Heart left ventricle (tissue), 16 donors: ENCODE results near the gene ITGAV. TPM values are rescaled to one million over a fixed set of nuclear protein-coding genes. Genes with fewer than 3 reads are reported as not detected.

Experiments used
- ATAC-seq, 4 donors: fragments of 200-7000 bp; cut with Tn5 transposase; one replicate each; pipeline ENCODE4 v1.9.1; 2020 to 2022; ENCODE audit warnings: moderate library complexity in 4 of 4, mild to moderate bottlenecking in 3 of 4, moderate number of reproducible peaks in 1 of 4
- DNase-seq, 5 donors: peaks; one replicate each; pipeline ENCODE4 v3.0.0-alpha.2; 2020
- H3K27ac ChIP-seq, 12 donors: fragments of 200-600 bp; sonication (generic) in 4 of 12; one replicate each; pipeline versions ENCODE4 v1.5.0 to v1.8.0; 2016 to 2022; ENCODE audit warnings: mild to moderate bottlenecking in 2 of 12
- H3K27me3 ChIP-seq, 9 donors: fragments of 200-600 bp; sonication (generic) in 2 of 9; one replicate each; pipeline versions ENCODE4 v1.5.1 to v1.8.0; 2016 to 2022; ENCODE audit warnings: mild to moderate bottlenecking in 3 of 9
- H3K36me3 ChIP-seq, 9 donors: fragments of 200-600 bp; sonication (generic) in 2 of 9; one replicate each; pipeline versions ENCODE4 v1.5.0 to v1.8.0; 2018 to 2022; ENCODE audit warnings: mild to moderate bottlenecking in 2 of 9
- H3K4me1 ChIP-seq, 12 donors: fragments of 200-600 bp; sonication (generic) in 4 of 12; one replicate each; pipeline versions ENCODE4 v1.5.0 to v1.8.0; 2016 to 2022; ENCODE audit warnings: mild to moderate bottlenecking in 3 of 12
- H3K4me3 ChIP-seq, 12 donors: fragments of 200-600 bp; sonication (generic) in 4 of 12; one replicate each; pipeline versions ENCODE4 v1.5.0 to v1.8.0; 2017 to 2022; ENCODE audit warnings: mild to moderate bottlenecking in 9 of 12, moderate library complexity in 4 of 12
- H3K9me3 ChIP-seq, 12 donors: fragments of 200-600 bp; sonication (generic) in 4 of 12; one replicate each; pipeline versions ENCODE4 v1.5.0 to v1.8.0; 2016 to 2022; ENCODE audit warnings: mild to moderate bottlenecking in 1 of 12
- POLR2A ChIP-seq, 2 donors: fragments of 450-650 bp; IDR thresholded peaks; one replicate each; pipeline ENCODE4 v1.6.1; 2017; ENCODE audit warnings: antibody characterized with exemption in 2 of 2, mild to moderate bottlenecking in 2 of 2, moderate library complexity in 2 of 2
- WGBS, 4 donors: extraction: QIAGEN DNeasy Blood & Tissue Kit in 2 of 4; methylation state at CpG; one replicate each; pipeline versions ENCODE4 v1.1.5 to v1.1.7; 2013 to 2018; 5-methylcytosine and 5-hydroxymethylcytosine counted together
- intact Hi-C, 10 donors: fragments of 100-400 bp; cut with DNase I; formaldehyde crosslinking; loops; one replicate each; pipeline versions ENCODE4 v1.11.1 to v1.14.2; 2022
- polyA plus RNA-seq, 2 donors: library from polyadenylated mRNA; stranded (reverse); fragments of 200-250 nt; gene quantifications; one replicate each; pipeline ENCODE4 v1.2.3, GENCODE V29; 2013
- total RNA-seq, 9 donors: library from RNA; depleted of rRNA in 2 of 9; stranded (reverse); fragments of >200 nt in 2 of 9; fragmentation: NEBNext Ultra II Directional in 3 of 9; extraction: Animal tissue kit (Norgen Biotek cat#: 25700) in 3 of 9; gene quantifications; one replicate each; pipeline versions ENCODE4 v1.1.0 to v1.2.4, GENCODE V29; 2016 to 2023
- TF ChIP-seq, protein P1 (sequence below), 12 donors: fragments of 200-600 bp; sonication (generic) in 4 of 12; IDR thresholded peaks; one replicate each; pipeline versions ENCODE4 v1.5.0 to v1.8.0; 2018 to 2022; ENCODE audit warnings: antibody characterized with exemption in 12 of 12, mild to moderate bottlenecking in 5 of 12
- donor health status: ischemic (EF 13 %, LVEDD 7.1; RV severe dilation, severe dysfunction).
- donor health status: healthy with polysubstance abuse.
- donor health status: DM: no; HTN: yes; CAD: no.
- donor health status: DM: no; HTN: no; CAD: no.
- donor health status: ischemic (EF 25% LVEDD 6.9; RV normal size, moderate dysfunction).
- donor health status: ischemic (EF 25% LVEDD 5.7; RV mildly dilated, moderate dysfunction).
- donor health status: healthy.
- donor health status: DM: yes; HTN: yes; CAD: no.
- donor health status: ischemic (EF 35%, LVEDD 5.7; RV mildly dilated, moderate dysfunction).
- donor health status: nonischemic (EF 11% LVEDD 7.7; RV severe dilation, severe dysfunction).
- donor health status: DM: yes; HTN: yes; CAD: no.
- donor health status: PGD.
- donor health status: ischemic (EF 29% LVEDD 5.4; RV normal size, mild dysfunction).
- donor health status: nonischemic (EF 23%, LVEDD 6.1; RV moderate dilation, normal function).

ITGAV gene
- total and polyA plus RNA-seq, 11 donors: 22.5 to 358 (median 189) TPM

GRCh38 chr2:186543561-186544131 is 46.2 kb upstream of the ITGAV start:
- 86 to 92% (median 90%) methylated on average over 3 of the region's 3 CpGs for WGBS, 4 donors
- Histone ChIP-seq H3K9me3 (no peaks in the 10 kb centered on the region), H3K27me3 (no peaks in the 10 kb centered on the region), H3K4me3 (no peak overlapping the region), H3K4me1 (peaks cover 0 to 35% (median 14%) of the 10 kb centered on the region in 12 donors), H3K36me3 (no peaks in the 10 kb centered on the region), H3K27ac (peak overlapping the region in 6 of 12 donors; percentile 5 to 70 (median 46))
- TF ChIP-seq POLR2A (IDR thresholded peaks at IDR 0.05): no peak
- TF ChIP-seq, protein P1, sequence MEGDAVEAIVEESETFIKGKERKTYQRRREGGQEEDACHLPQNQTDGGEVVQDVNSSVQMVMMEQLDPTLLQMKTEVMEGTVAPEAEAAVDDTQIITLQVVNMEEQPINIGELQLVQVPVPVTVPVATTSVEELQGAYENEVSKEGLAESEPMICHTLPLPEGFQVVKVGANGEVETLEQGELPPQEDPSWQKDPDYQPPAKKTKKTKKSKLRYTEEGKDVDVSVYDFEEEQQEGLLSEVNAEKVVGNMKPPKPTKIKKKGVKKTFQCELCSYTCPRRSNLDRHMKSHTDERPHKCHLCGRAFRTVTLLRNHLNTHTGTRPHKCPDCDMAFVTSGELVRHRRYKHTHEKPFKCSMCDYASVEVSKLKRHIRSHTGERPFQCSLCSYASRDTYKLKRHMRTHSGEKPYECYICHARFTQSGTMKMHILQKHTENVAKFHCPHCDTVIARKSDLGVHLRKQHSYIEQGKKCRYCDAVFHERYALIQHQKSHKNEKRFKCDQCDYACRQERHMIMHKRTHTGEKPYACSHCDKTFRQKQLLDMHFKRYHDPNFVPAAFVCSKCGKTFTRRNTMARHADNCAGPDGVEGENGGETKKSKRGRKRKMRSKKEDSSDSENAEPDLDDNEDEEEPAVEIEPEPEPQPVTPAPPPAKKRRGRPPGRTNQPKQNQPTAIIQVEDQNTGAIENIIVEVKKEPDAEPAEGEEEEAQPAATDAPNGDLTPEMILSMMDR (IDR thresholded peaks at IDR 0.05): no peak
- ATAC-seq: no peak
- DNase-seq: no peak
- intact Hi-C loops: no loop called here

- DNase-seq: no peak
- peak in 3 of 4 donors; percentile 59 to 70 (median 64) for ATAC-seq
- Histone ChIP-seq H3K27me3 (no peaks in the 10 kb centered on the region), H3K4me1 (peaks cover 0 to 35% (median 14%) of the 10 kb centered on the region in 12 donors), H3K9me3 (no peaks in the 10 kb centered on the region), H3K36me3 (no peaks in the 10 kb centered on the region), H3K4me3 (no peak overlapping the region), H3K27ac (peak overlapping the region in 6 of 12 donors; percentile 5 to 70 (median 46))
- intact Hi-C loops: no loop called here
- 40 to 71% (median 43%) methylated on average over 1 of the region's 1 CpG for WGBS, 4 donors
- TF ChIP-seq, protein P1 (IDR thresholded peaks at IDR 0.05): no peak
- no peak for TF ChIP-seq POLR2A (IDR thresholded peaks at IDR 0.05)
Measured at GRCh38 chr2:186544255-186544675, 45.6 kb upstream of the ITGAV start.

GRCh38 chr2:186546846-186547245 is 43.0 kb upstream of the ITGAV start:
- no peak overlapping the region for H3K4me3 ChIP-seq
- TF ChIP-seq POLR2A (IDR thresholded peaks at IDR 0.05): no peak
- TF ChIP-seq, protein P1 (IDR thresholded peaks at IDR 0.05): no peak
- H3K9me3 ChIP-seq: no peaks in the 10 kb centered on the region
- H3K36me3 ChIP-seq: no peaks in the 10 kb centered on the region
- intact Hi-C loops: no loop called here
- ATAC-seq (peak in 1 of 4 donors; percentile 36), DNase-seq (no peak)
- no peaks in the 10 kb centered on the region for H3K27me3 ChIP-seq
- peaks cover 0 to 35% (median 14%) of the 10 kb centered on the region in 12 donors for H3K4me1 ChIP-seq
- no peak overlapping the region for H3K27ac ChIP-seq
- 0 to 38% (median 2%) methylated on average over 1 of the region's 1 CpG for WGBS, 4 donors

GRCh38 chr2:186551323-186552050 is 38.4 kb upstream of the ITGAV start:
- Histone ChIP-seq H3K36me3 (no peaks in the 10 kb centered on the region), H3K4me1 (peaks cover 0 to 7% (median under 1%) of the 10 kb centered on the region in 12 donors), H3K27me3 (no peaks in the 10 kb centered on the region), H3K9me3 (no peaks in the 10 kb centered on the region), H3K27ac (no peak overlapping the region), H3K4me3 (no peak overlapping the region)
- TF ChIP-seq, protein P1 (IDR thresholded peaks at IDR 0.05): no peak
- no peak for DNase-seq
- intact Hi-C loops: no loop called here
- WGBS, 4 donors: 80 to 86% (median 81%) methylated on average over 8 of the region's 8 CpGs
- no peak for ATAC-seq
